HG03280 (cell line): Measurements from ENCODE around the gene NKX6-2.

Experiments
- ATAC-seq: cut with Tn5 transposase; IDR thresholded peaks from one replicate; pipeline ENCODE4 v1.9.1; 2021; ENCODE audit warnings: mild to moderate bottlenecking, moderate library complexity; ENCODE audit not compliant: unreplicated experiment

NKX6-2 gene

GRCh38 chr10:132813560-132814468, 27.9 kb upstream of the NKX6-2 start:
- ATAC-seq = no peak

GRCh38 chr10:132813001-132813401, 27.1 kb upstream of the NKX6-2 start:
- ATAC-seq = no peak

GRCh38 chr10:132812520-132812919, 26.6 kb upstream of the NKX6-2 start:
- no peak for ATAC-seq

GRCh38 chr10:132811891-132812481, 26.0 kb upstream of the NKX6-2 start:
- no peak for ATAC-seq

- ATAC-seq = no peak
These were observed 25.1 kb upstream of the NKX6-2 start for GRCh38 chr10:132810807-132811700.

- ATAC-seq = no peak
These were observed 24.3 kb upstream of the NKX6-2 start for GRCh38 chr10:132810141-132810806.

GRCh38 chr10:132809232-132810140, 23.5 kb upstream of the NKX6-2 start:
- ATAC-seq = no peak

GRCh38 chr10:132808383-132809231, 22.7 kb upstream of the NKX6-2 start:
- ATAC-seq = no peak

GRCh38 chr10:132807621-132808049, 21.7 kb upstream of the NKX6-2 start:
- no peak for ATAC-seq

GRCh38 chr10:132806561-132807003, 20.6 kb upstream of the NKX6-2 start:
- ATAC-seq = no peak

GRCh38 chr10:132806110-132806509, 20.2 kb upstream of the NKX6-2 start:
- no peak for ATAC-seq

- no peak for ATAC-seq
These were observed 19.7 kb upstream of the NKX6-2 start for GRCh38 chr10:132805599-132805998.

- ATAC-seq = no peak
These were observed 19.0 kb upstream of the NKX6-2 start for GRCh38 chr10:132804785-132805426.

GRCh38 chr10:132804287-132804686, 18.3 kb upstream of the NKX6-2 start:
- ATAC-seq = no peak

- no peak for ATAC-seq
These were observed 17.7 kb upstream of the NKX6-2 start for GRCh38 chr10:132803416-132804210.

GRCh38 chr10:132802694-132803320, 16.9 kb upstream of the NKX6-2 start:
- ATAC-seq = no peak

- ATAC-seq = no peak
These were observed 16.1 kb upstream of the NKX6-2 start for GRCh38 chr10:132802048-132802447.
